SW 1271 (cell line): ENCODE results near the gene KAZALD1.

ENCODE experiments used
- DNase-seq, 2 experiments: peaks; one replicate each; lab custom pipeline; 2025; lab: John Stamatoyannopoulos, UW

The KAZALD1 gene

GRCh38 chr10:101061624-101062231, at the start of gene KAZALD1:
KAZALD1 (plus strand) TSS chr10:101061989; CDS start chr10:101062593, 604 bp downstream.
- peak in 1 of 2 experiments; percentile 43 for DNase-seq

- DNase-seq, result peak; percentile 59 to 86
These were observed 49.0 kb upstream of the KAZALD1 start for GRCh38 chr10:101012525-101013364.

GRCh38 chr10:101013365-101013825, 48.4 kb upstream of the KAZALD1 start:
- no peak for DNase-seq

GRCh38 chr10:101014230-101014884, 47.4 kb upstream of the KAZALD1 start:
- peak in 1 of 2 experiments; percentile 31 for DNase-seq

- no peak for DNase-seq
These were observed 46.7 kb upstream of the KAZALD1 start for GRCh38 chr10:101014966-101015581.

- no peak for DNase-seq
These were observed 46.2 kb upstream of the KAZALD1 start for GRCh38 chr10:101015582-101015973.

GRCh38 chr10:101016814-101017213, 45.0 kb upstream of the KAZALD1 start:
- no peak for DNase-seq

GRCh38 chr10:101018118-101018599, 43.6 kb upstream of the KAZALD1 start:
- no peak for DNase-seq

- DNase-seq, result peak; percentile 28 to 41
These were observed 43.0 kb upstream of the KAZALD1 start for GRCh38 chr10:101018600-101019439.

GRCh38 chr10:101019440-101019703, 42.4 kb upstream of the KAZALD1 start:
- no peak for DNase-seq

GRCh38 chr10:101020427-101021075, 41.2 kb upstream of the KAZALD1 start:
- DNase-seq, result no peak

GRCh38 chr10:101021239-101021638, 40.5 kb upstream of the KAZALD1 start:
- no peak for DNase-seq

- no peak for DNase-seq
These were observed 40.0 kb upstream of the KAZALD1 start for GRCh38 chr10:101021692-101022251.

GRCh38 chr10:101022967-101023705, 38.7 kb upstream of the KAZALD1 start:
- DNase-seq, result no peak

- no peak for DNase-seq
These were observed 34.6 kb upstream of the KAZALD1 start for GRCh38 chr10:101027106-101027720.

- DNase-seq, result no peak
These were observed 33.1 kb upstream of the KAZALD1 start for GRCh38 chr10:101028446-101029337.

GRCh38 chr10:101029520-101030295, 32.1 kb upstream of the KAZALD1 start:
- no peak for DNase-seq
